H1 (cell line): ENCODE data around the gene IDUA. TPM values are rescaled to one million over a fixed set of nuclear protein-coding genes. Genes with fewer than 3 reads are reported as not detected.
"Not testable (repeated sequence)": the region's sequence is repeated elsewhere in the genome, so short reads cannot be mapped to it uniquely, and the experiment has no call there.

Experiments used
- CTCF ChIA-PET: fragments of 300-600 bp; sonication (Branson Sonifier 250); formaldehyde crosslinking; loops from one replicate; lab custom pipeline; 2021; ENCODE audit not compliant: partially characterized antibody; lab: Charles Lee
- POLR2A ChIA-PET: fragments of 300-600 bp; sonication (Branson Sonifier 250); formaldehyde crosslinking; loops from one replicate; lab custom pipeline; 2021; ENCODE audit warnings: inconsistent platforms; ENCODE audit not compliant: partially characterized antibody; lab: Charles Lee
- DNase-seq, 2 experiments: peaks; one replicate each; pipeline versions ENCODE4 v3.0.0 to v3.0.0-alpha.2; 2010 to 2022; ENCODE audit warnings: low spot score in 2 of 2, low read depth in 1 of 2, mixed read lengths in 1 of 2
- FAIRE-seq: peaks from 2 replicates; lab custom pipeline; 2011; peaks lifted over from hg19 to GRCh38; lab: Jason Lieb, UNC
- H2AFZ ChIP-seq: 2 replicates; pipeline ENCODE4 v1.8.1; 2012; ENCODE audit warnings: low read length, inconsistent platforms
- H2AK5ac ChIP-seq: 2 replicates; pipeline ENCODE4 v1.6.1; 2013; ENCODE audit warnings: low read depth, low read length
- H2BK120ac ChIP-seq: replicated peaks from 2 replicates; pipeline ENCODE3; 2013; ENCODE audit warnings: low read depth, low read length, inconsistent platforms
- H2BK12ac ChIP-seq: 2 replicates; pipeline ENCODE4 v1.6.1; 2013; ENCODE audit warnings: low read depth, low read length
- H2BK15ac ChIP-seq: 2 replicates; pipeline ENCODE4 v1.6.1; 2013; ENCODE audit warnings: low read length
- H2BK20ac ChIP-seq: 2 replicates; pipeline ENCODE4 v1.6.1; 2013; ENCODE audit warnings: low read length
- H2BK5ac ChIP-seq: 2 replicates; pipeline ENCODE4 v1.6.1; 2013; ENCODE audit warnings: low read depth, low read length
- H3K14ac ChIP-seq: 2 replicates; pipeline ENCODE4 v1.6.1; 2013; ENCODE audit warnings: inconsistent platforms; ENCODE audit not compliant: insufficient read length
- H3K18ac ChIP-seq: 2 replicates; pipeline ENCODE4 v1.6.1; 2013; ENCODE audit warnings: low read length; ENCODE audit errors: extremely low read depth
- H3K23ac ChIP-seq: 2 replicates; pipeline ENCODE4 v1.6.1; 2013; ENCODE audit warnings: inconsistent platforms; ENCODE audit not compliant: insufficient read length
- H3K23me2 ChIP-seq: 2 replicates; pipeline ENCODE4 v1.6.1; 2013; ENCODE audit warnings: low read depth, low read length
- H3K27ac ChIP-seq: 2 replicates; pipeline ENCODE4 v1.6.1; 2011; ENCODE audit warnings: low read depth, low read length, inconsistent platforms
- H3K27me3 ChIP-seq, 4 experiments: replicated peaks in 1 of 4; 1 replicate in 1 of 4; 2 replicates in 3 of 4; pipeline versions ENCODE4 v1.6.1 to v1.8.1; 2011 to 2013; ENCODE audit warnings: low read length in 3 of 4, mild to moderate bottlenecking in 3 of 4, inconsistent platforms in 2 of 4, mixed read lengths in 2 of 4, moderate library complexity in 1 of 4; ENCODE audit not compliant: control insufficient read depth in 3 of 4, insufficient read depth in 3 of 4; ENCODE audit errors: extremely low read depth in 1 of 4
- H3K36me3 ChIP-seq, 4 experiments: 2 replicates each; pipeline versions ENCODE4 v1.6.1 to v1.8.1; 2011 to 2013; ENCODE audit warnings: mild to moderate bottlenecking in 4 of 4, low read length in 3 of 4, moderate library complexity in 2 of 4, control low read depth in 1 of 4, inconsistent platforms in 1 of 4; ENCODE audit not compliant: insufficient read depth in 4 of 4, control insufficient read depth in 2 of 4
- H3K4ac ChIP-seq: replicated peaks from 2 replicates; pipeline ENCODE3; 2013; ENCODE audit warnings: low read length, low read depth, mixed read lengths, inconsistent platforms; ENCODE audit not compliant: insufficient read length
- H3K4me1 ChIP-seq, 4 experiments: replicated peaks in 1 of 4; 1 replicate in 1 of 4; 2 replicates in 3 of 4; pipeline versions ENCODE4 v1.6.1 to v1.8.1; 2011 to 2013; ENCODE audit warnings: low read length in 3 of 4, inconsistent platforms in 2 of 4, mixed read lengths in 1 of 4; ENCODE audit not compliant: insufficient read depth in 4 of 4, control insufficient read depth in 3 of 4
- H3K4me2 ChIP-seq, 2 experiments: 2 replicates each; pipeline versions ENCODE4 v1.6.1 to v1.8.1; 2011 to 2013; ENCODE audit warnings: low read depth in 2 of 2, low read length in 2 of 2, control low read depth in 1 of 2, inconsistent platforms in 1 of 2, mild to moderate bottlenecking in 1 of 2; ENCODE audit not compliant: insufficient read depth in 1 of 2
- H3K4me3 ChIP-seq, 4 experiments: fragments of 200-600, 300-600 bp in 1 of 4; sonication (generic), shearing (Covaris generic), sonication (Bioruptor Twin) in 1 of 4; 2 replicates each; pipeline versions ENCODE4 v1.5.1 to v1.8.1; 2011 to 2016; ENCODE audit warnings: low read length in 4 of 4, low read depth in 3 of 4, control low read depth in 2 of 4, inconsistent platforms in 2 of 4, mild to moderate bottlenecking in 2 of 4, mixed read lengths in 1 of 4, moderate library complexity in 1 of 4; ENCODE audit not compliant: insufficient read depth in 2 of 4; ENCODE audit errors: extremely low read depth in 1 of 4
- H3K56ac ChIP-seq: replicated peaks from 2 replicates; pipeline ENCODE3; 2013; ENCODE audit warnings: low read depth, mild to moderate bottlenecking, mixed read lengths, low read length, inconsistent platforms; ENCODE audit not compliant: insufficient read length
- H3K79me1 ChIP-seq: 2 replicates; pipeline ENCODE4 v1.6.1; 2013; ENCODE audit warnings: low read depth, low read length, control low read depth
- H3K79me2 ChIP-seq, 2 experiments: 2 replicates each; pipeline versions ENCODE4 v1.6.1 to v1.8.1; 2012 to 2013; ENCODE audit warnings: low read length in 2 of 2, mild to moderate bottlenecking in 2 of 2, inconsistent platforms in 1 of 2; ENCODE audit not compliant: insufficient read depth in 2 of 2, control insufficient read depth in 1 of 2
- H3K9ac ChIP-seq, 4 experiments: replicated peaks in 1 of 4; 1 replicate in 1 of 4; 2 replicates in 3 of 4; pipeline versions ENCODE4 v1.6.1 to v1.8.1; 2011 to 2013; ENCODE audit warnings: low read depth in 3 of 4, low read length in 3 of 4, control low read depth in 2 of 4, mild to moderate bottlenecking in 2 of 4, moderate library complexity in 2 of 4, inconsistent platforms in 1 of 4; ENCODE audit errors: extremely low read depth in 1 of 4
- H3K9me3 ChIP-seq, 2 experiments: 2 replicates each; pipeline versions ENCODE4 v1.6.1 to v1.8.1; 2012 to 2013; ENCODE audit warnings: mild to moderate bottlenecking in 2 of 2, moderate library complexity in 2 of 2, control low read depth in 1 of 2, inconsistent platforms in 1 of 2, low read depth in 1 of 2, low read length in 1 of 2, mixed read lengths in 1 of 2; ENCODE audit not compliant: insufficient read depth in 2 of 2
- H4K20me1 ChIP-seq, 2 experiments: replicated peaks in 1 of 2; 2 replicates each; pipeline versions ENCODE3 to v1.8.1; 2011 to 2013; ENCODE audit warnings: inconsistent platforms in 2 of 2, low read length in 2 of 2, mild to moderate bottlenecking in 1 of 2; ENCODE audit not compliant: insufficient read depth in 2 of 2, control insufficient read depth in 1 of 2
- H4K5ac ChIP-seq: 2 replicates; pipeline ENCODE4 v1.6.1; 2013; ENCODE audit warnings: low read length, low read depth, mixed read lengths, inconsistent platforms; ENCODE audit not compliant: insufficient read length
- H4K8ac ChIP-seq: 2 replicates; pipeline ENCODE4 v1.8.0; 2013; ENCODE audit warnings: mild to moderate bottlenecking, moderate library complexity, low read length, inconsistent platforms; ENCODE audit not compliant: insufficient read depth; ENCODE audit errors: extremely low read depth
- H4K91ac ChIP-seq: replicated peaks from 2 replicates; pipeline ENCODE3; 2013; ENCODE audit warnings: low read length, mixed read lengths, inconsistent platforms; ENCODE audit not compliant: insufficient read length
- FOSL1 ChIP-seq: IDR thresholded peaks from 2 replicates; pipeline ENCODE4 v1.6.1; 2011; ENCODE audit warnings: mild to moderate bottlenecking, low read depth, low read length, moderate library complexity; ENCODE audit not compliant: insufficient read depth
- HDAC2 ChIP-seq, 2 experiments: fragments of 300-600 bp in 1 of 2; sonication (generic) in 1 of 2; IDR thresholded peaks; 2 replicates each; pipeline ENCODE4 v1.6.1; 2011 to 2012; ENCODE audit warnings: low read depth in 2 of 2, low read length in 2 of 2, mild to moderate bottlenecking in 2 of 2, moderate library complexity in 2 of 2, borderline replicate concordance in 1 of 2, inconsistent platforms in 1 of 2
- WGBS, 2 experiments: shearing (Covaris generic) in 1 of 2; methylation state at CpG; one replicate each; pipeline versions ENCODE4 v1.1.6 to v1.1.7; 2013 to 2015; ENCODE audit warnings: low lambda C conversion rate in 2 of 2, mixed read lengths in 2 of 2, inconsistent platforms in 1 of 2, low coverage in 1 of 2, missing lambda C conversion rate in 1 of 2; ENCODE audit not compliant: insufficient replicate concordance in 2 of 2, insufficient coverage in 1 of 2, insufficient read length in 1 of 2; ENCODE audit errors: extremely low coverage in 1 of 2, missing lambda C conversion rate in 1 of 2; 5-methylcytosine and 5-hydroxymethylcytosine counted together
- polyA plus RNA-seq, 7 experiments: library from polyadenylated mRNA; depleted of rRNA in 3 of 7; stranded (reverse) in 5 of 7; unstranded in 2 of 7; fragments of >200 nt in 5 of 7; fragments of 200-250 nt in 2 of 7; gene quantifications; 1 replicate in 5 of 7; 2 replicates in 1 of 7; 4 replicates in 1 of 7; pipeline versions ENCODE4 v1.2.1 to v1.2.3, GENCODE V29; 2011 to 2013; ENCODE audit warnings: missing spikeins in 2 of 7, mixed read lengths in 2 of 7
- total RNA-seq: library from RNA; stranded (reverse); fragmentation: NEBNext Ultra II Directional; extraction: Animal tissue kit (Norgen Biotek cat#: 25700); gene quantifications from 2 replicates; pipeline ENCODE4 v1.2.1, GENCODE V29; 2021

The IDUA gene
- total and polyA plus RNA-seq, 2 of the 8 experiments (the other 6 are each of a cell fraction or from before 2014, with no cell fraction given) = 2.8 to 4.8 TPM

DNA sequence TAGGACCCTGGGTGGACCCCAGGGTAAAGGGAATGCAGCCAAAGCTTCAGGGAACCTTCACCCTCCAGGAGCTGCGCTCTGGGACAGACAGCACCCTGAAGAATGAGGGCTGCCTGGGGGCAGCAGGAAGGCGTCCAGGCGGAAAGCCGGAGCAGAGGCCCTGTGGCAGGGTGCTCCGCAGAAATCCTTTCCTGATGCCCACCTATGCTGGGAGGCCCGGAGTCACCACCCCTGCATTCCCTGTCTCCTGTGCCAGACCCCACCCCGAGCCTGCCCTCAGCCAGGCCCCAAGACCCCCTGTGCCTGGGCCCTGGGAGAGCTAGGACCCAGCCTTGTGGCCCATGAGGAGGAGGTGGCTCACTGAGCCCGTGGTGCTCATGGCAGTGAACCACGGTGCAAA, 12.2 kb upstream of the IDUA start (continued):
- TF ChIP-seq FOSL1 (no peak), HDAC2 (IDR thresholded peaks at IDR 0.05; ENCODE audit: borderline replicate concordance in 1 of 2, low read depth in 2 of 2, low read length in 2 of 2) (no peak)
- TF ChIP-seq, all 59 proteins: peak for 0

- H3K4me1 ChIP-seq, H4K5ac ChIP-seq, H4K8ac ChIP-seq, H2BK5ac ChIP-seq, H3K23me2 ChIP-seq, H3K4ac ChIP-seq, H4K20me1 ChIP-seq, H2BK15ac ChIP-seq, H3K18ac ChIP-seq, H3K36me3 ChIP-seq, FAIRE-seq, H2BK120ac ChIP-seq, H2AK5ac ChIP-seq, H3K9ac ChIP-seq, H2BK12ac ChIP-seq, H2AFZ ChIP-seq, H3K56ac ChIP-seq, H2BK20ac ChIP-seq, H3K4me3 ChIP-seq, DNase-seq, H3K23ac ChIP-seq, H3K79me2 ChIP-seq, H3K27ac ChIP-seq, H3K14ac ChIP-seq, H3K79me1 ChIP-seq, H4K91ac ChIP-seq, POLR2A ChIA-PET, H3K4me2 ChIP-seq: not testable (repeated sequence)
- 90% methylated on average over 9 of the region's 25 CpGs; no CpG with 5 or more reads in 1 of the 2 experiments for WGBS, 2 experiments
- Histone ChIP-seq H3K9me3 (peaks cover 5 to 11% of the 10 kb centered on the region in 2 experiments; a peak in 1 of 4 replicates), H3K27me3 (peaks cover 0 to 30% (median 18%) of the 10 kb centered on the region in 4 experiments; a peak in 5 of 7 replicates)
- CTCF ChIA-PET = interaction anchor here (1.0 kb wide), 1 partner anchor 23 kb away, joined by 3 read pairs; no protein-coding TSS in a partner anchor
Measured at GRCh38 chr4:976016-976415, 10.8 kb upstream of the IDUA start.
